NT2/D1 (cell line): ENCODE measurements around the gene GLB1L3.
"Not testable (repeated sequence)": the region's sequence is repeated elsewhere in the genome, so short reads cannot be mapped to it uniquely, and the experiment has no call there.

ENCODE experiments used
- DNase-seq: peaks from one replicate; pipeline ENCODE4 v3.0.0-alpha.2; 2011; ENCODE audit warnings: low read depth, low spot score
- H3K27me3 ChIP-seq: 2 replicates; pipeline ENCODE4 v1.6.0; 2011; ENCODE audit warnings: mild to moderate bottlenecking; ENCODE audit not compliant: insufficient read length, insufficient read depth
- H3K36me3 ChIP-seq: 2 replicates; pipeline ENCODE4 v1.6.1; 2011; ENCODE audit warnings: mild to moderate bottlenecking, low read length, mixed read lengths; ENCODE audit not compliant: insufficient read depth, insufficient read length
- H3K4me1 ChIP-seq: 2 replicates; pipeline ENCODE4 v1.5.1; 2011; ENCODE audit not compliant: insufficient read depth, insufficient read length
- H3K4me3 ChIP-seq: 2 replicates; pipeline ENCODE4 v1.5.1; 2011; ENCODE audit warnings: low read depth; ENCODE audit not compliant: insufficient read length
- H3K9ac ChIP-seq: 2 replicates; pipeline ENCODE4 v1.6.0; 2011; ENCODE audit warnings: low read depth; ENCODE audit not compliant: insufficient read length
- H3K9me3 ChIP-seq: 2 replicates; pipeline ENCODE4 v1.5.1; 2011; ENCODE audit warnings: mild to moderate bottlenecking, low read length; ENCODE audit not compliant: insufficient read depth
- SUZ12 ChIP-seq: IDR thresholded peaks from 2 replicates; pipeline ENCODE4 v1.6.1; 2011; ENCODE audit not compliant: insufficient read length, insufficient read depth; ENCODE audit errors: extremely low read depth
- YY1 ChIP-seq: IDR thresholded peaks from 2 replicates; pipeline ENCODE4 v1.6.1; 2011; ENCODE audit not compliant: insufficient read length, insufficient read depth
- ZNF274 ChIP-seq: IDR thresholded peaks from 2 replicates; pipeline ENCODE4 v1.6.1; 2011; ENCODE audit warnings: mild to moderate bottlenecking, low read depth, low read length

GLB1L3 gene

GRCh38 chr11:134338068-134338467, 61.9 kb downstream of the GLB1L3 start:
- H3K9me3 ChIP-seq = no peaks in the 10 kb centered on the region
- no peaks in the 10 kb centered on the region for H3K4me1 ChIP-seq
- H3K4me3 ChIP-seq = no peak overlapping the region
- TF ChIP-seq ZNF274 (no peak), SUZ12 (no peak), YY1 (no peak)
- H3K36me3 ChIP-seq = no peaks in the 10 kb centered on the region
- peaks cover 24% of the 10 kb centered on the region for H3K27me3 ChIP-seq
- no peak for DNase-seq
- H3K9ac ChIP-seq = no peak overlapping the region

DNA sequence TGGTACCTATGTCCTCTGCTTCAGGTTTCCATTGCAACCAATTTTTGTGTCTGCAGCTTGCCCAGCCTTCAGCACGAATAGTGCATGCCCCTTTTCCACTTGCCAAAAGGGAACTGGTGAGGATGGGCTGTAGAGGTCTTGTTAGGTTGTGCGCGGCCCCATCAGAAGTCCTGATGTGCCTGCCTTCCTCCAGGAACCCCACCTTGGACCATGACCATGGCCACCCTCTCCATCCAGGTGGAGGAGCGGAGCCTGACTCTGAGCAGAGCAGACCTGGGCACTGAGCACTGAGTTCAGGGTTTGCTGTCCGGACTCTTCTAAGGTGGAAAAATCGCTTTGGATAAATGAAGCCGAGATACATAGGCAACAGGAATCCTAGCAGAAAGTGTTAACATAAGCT, 62.5 kb downstream of the GLB1L3 start:
- H3K4me3 ChIP-seq = no peak overlapping the region
- no peak for TF ChIP-seq ZNF274
- TF ChIP-seq YY1 = no peak
- TF ChIP-seq SUZ12 = no peak
- no peak for DNase-seq

GRCh38 chr11:134339756-134340155, 63.6 kb downstream of the GLB1L3 start:
- Histone ChIP-seq H3K9me3 (no peaks in the 10 kb centered on the region), H3K9ac (no peak overlapping the region), H3K27me3 (peaks cover 8% of the 10 kb centered on the region), H3K4me3 (no peak overlapping the region), H3K4me1 (no peaks in the 10 kb centered on the region), H3K36me3 (no peaks in the 10 kb centered on the region)
- TF ChIP-seq ZNF274 (no peak), SUZ12 (no peak), YY1 (no peak)
- DNase-seq = no peak

More for the DNA sequence above, 62.5 kb downstream of the GLB1L3 start:
- Histone ChIP-seq H3K9me3 (no peaks in the 10 kb centered on the region), H3K36me3 (no peaks in the 10 kb centered on the region), H3K27me3 (peaks cover 18% of the 10 kb centered on the region), H3K4me1 (no peaks in the 10 kb centered on the region), H3K9ac (no peak overlapping the region)

DNA sequence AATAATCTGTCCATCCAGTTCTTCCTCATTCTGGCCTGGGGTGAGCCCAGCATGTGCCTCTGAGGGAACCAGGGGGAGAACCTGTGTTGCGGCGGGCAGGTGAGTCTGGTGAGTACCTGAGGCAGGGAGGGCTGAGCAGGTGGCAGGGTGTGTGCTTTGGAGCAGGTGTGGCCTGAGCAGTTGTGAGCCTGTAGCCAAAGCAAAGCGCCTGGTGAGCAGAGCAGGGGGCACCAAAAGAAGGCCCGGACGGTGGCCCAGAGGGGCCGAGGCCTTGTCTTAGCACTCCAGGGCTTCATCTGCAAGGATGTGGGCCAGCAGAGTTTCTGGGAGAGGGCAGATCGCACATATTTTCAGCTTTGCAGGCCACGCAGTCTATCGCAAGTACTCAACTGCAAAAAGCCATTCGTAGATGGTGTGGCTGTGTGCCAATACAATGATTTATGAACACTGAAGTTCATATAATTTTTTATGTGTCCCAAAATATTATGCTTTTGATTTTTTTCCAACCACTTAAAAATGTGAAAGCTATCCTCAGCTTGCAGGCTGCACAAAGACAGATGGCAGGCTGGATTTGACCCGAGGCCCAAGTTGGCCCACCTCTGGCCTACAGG, 64.3 kb downstream of the GLB1L3 start:
- H3K36me3 ChIP-seq = no peaks in the 10 kb centered on the region
- peaks cover 3% of the 10 kb centered on the region for H3K27me3 ChIP-seq
- H3K9ac ChIP-seq = no peak overlapping the region
- no peak overlapping the region for H3K4me3 ChIP-seq
- no peak for DNase-seq
- TF ChIP-seq ZNF274 (no peak), YY1 (no peak), SUZ12 (no peak)
- no peaks in the 10 kb centered on the region for H3K9me3 ChIP-seq
- H3K4me1 ChIP-seq = no peaks in the 10 kb centered on the region

- no peak for TF ChIP-seq YY1
- no peak for TF ChIP-seq SUZ12
- no peak for TF ChIP-seq ZNF274
- Histone ChIP-seq H3K9me3 (no peaks in the 10 kb centered on the region), H3K9ac (no peak overlapping the region), H3K36me3 (no peaks in the 10 kb centered on the region), H3K27me3 (no peaks in the 10 kb centered on the region), H3K4me3 (no peak overlapping the region), H3K4me1 (no peaks in the 10 kb centered on the region)
- DNase-seq = no peak
These were observed 65.8 kb downstream of the GLB1L3 start for GRCh38 chr11:134341805-134342571.

DNA sequence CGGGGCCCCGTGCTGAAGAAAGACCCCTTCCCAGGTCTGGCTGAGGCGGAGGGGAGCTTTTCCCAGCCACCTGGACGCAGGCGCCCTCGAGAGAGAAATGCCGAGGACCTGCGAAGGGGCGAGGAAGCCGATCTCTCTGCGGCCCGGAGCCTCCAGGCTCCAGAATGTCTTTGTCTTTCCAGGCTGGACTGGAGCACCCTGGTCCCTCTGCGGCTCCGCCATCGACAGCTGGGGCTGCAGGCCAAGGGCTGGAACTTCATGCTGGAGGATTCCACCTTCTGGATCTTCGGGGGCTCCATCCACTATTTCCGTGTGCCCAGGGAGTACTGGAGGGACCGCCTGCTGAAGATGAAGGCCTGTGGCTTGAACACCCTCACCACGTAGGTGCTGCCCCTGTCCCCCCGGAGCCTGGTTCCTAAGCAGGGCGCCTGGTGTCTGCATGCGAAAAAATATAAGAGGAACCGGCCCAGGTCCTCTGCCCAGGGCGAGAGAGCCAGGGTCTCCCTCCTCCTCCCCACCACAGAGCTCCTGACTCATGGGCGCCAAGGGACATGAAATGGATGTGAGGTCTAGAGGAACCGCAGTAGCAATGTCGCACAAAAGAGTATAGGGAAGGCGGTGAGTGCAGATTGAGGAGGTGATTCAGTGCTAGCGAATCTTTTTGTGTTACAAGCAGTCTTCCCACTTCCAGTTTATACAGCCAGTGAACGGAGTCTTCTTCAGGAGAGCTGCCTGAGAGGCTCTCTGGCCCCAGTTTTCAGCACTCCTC, 66.6 kb downstream of the GLB1L3 start:
- Histone ChIP-seq H3K27me3 (no peaks in the 10 kb centered on the region), H3K4me1 (no peaks in the 10 kb centered on the region), H3K4me3 (no peak overlapping the region), H3K9me3 (no peaks in the 10 kb centered on the region), H3K36me3 (no peaks in the 10 kb centered on the region), H3K9ac (no peak overlapping the region)
- DNase-seq = no peak
- TF ChIP-seq SUZ12 (no peak), ZNF274 (no peak), YY1 (no peak)

- no peaks in the 10 kb centered on the region for H3K27me3 ChIP-seq
- H3K36me3 ChIP-seq = no peaks in the 10 kb centered on the region
- no peak for DNase-seq
- no peaks in the 10 kb centered on the region for H3K9me3 ChIP-seq
- TF ChIP-seq ZNF274 (no peak), SUZ12 (no peak), YY1 (no peak)
- no peaks in the 10 kb centered on the region for H3K4me1 ChIP-seq
- H3K9ac ChIP-seq = no peak overlapping the region
- no peak overlapping the region for H3K4me3 ChIP-seq
These were observed 67.5 kb downstream of the GLB1L3 start for GRCh38 chr11:134343646-134344045.

GRCh38 chr11:134344497-134345236, 68.5 kb downstream of the GLB1L3 start:
- not testable (repeated sequence) for DNase-seq, H3K27me3 ChIP-seq

More at GRCh38 chr11:134344497-134345236, 68.5 kb downstream of the GLB1L3 start:
- not testable (repeated sequence) for H3K4me3 ChIP-seq, H3K9me3 ChIP-seq, H3K4me1 ChIP-seq, H3K36me3 ChIP-seq, H3K9ac ChIP-seq
